Erythroblast (primary cell): ENCODE measurements around the gene LDB3.

Experiments
- GATA1 ChIP-seq: IDR thresholded peaks from 2 replicates; pipeline ENCODE4 v1.6.1; 2011; ENCODE audit warnings: low read depth, mild to moderate bottlenecking, control low read depth, low read length, moderate library complexity
- POLR2A ChIP-seq: IDR thresholded peaks from 2 replicates; pipeline ENCODE4 v1.6.1; 2011; ENCODE audit warnings: mild to moderate bottlenecking, low read length

GRCh38 chr10:86662186-86663045 is 5.9 kb upstream of the LDB3 start:
- TF ChIP-seq POLR2A = no peak
- no peak for TF ChIP-seq GATA1
